H9 (cell line): ENCODE results near the gene DDX1. TPM values are rescaled to one million over a fixed set of nuclear protein-coding genes. Genes with fewer than 3 reads are reported as not detected.

ENCODE experiments used
- DNase-seq: peaks from one replicate; pipeline ENCODE4 v3.0.0-alpha.2; 2017
- H2AFZ ChIP-seq: one replicate; pipeline ENCODE4 v1.6.1; 2013; ENCODE audit warnings: mild to moderate bottlenecking, low read length, control low read depth, moderate library complexity
- H2AK5ac ChIP-seq: 2 replicates; pipeline ENCODE4 v1.6.1; 2013; ENCODE audit warnings: low read length, control low read depth, mixed read lengths; ENCODE audit not compliant: insufficient read length
- H2BK120ac ChIP-seq: one replicate; pipeline ENCODE4 v1.6.1; 2013; ENCODE audit warnings: low read depth, mild to moderate bottlenecking, low read length, control low read depth, inconsistent platforms; ENCODE audit not compliant: poor library complexity, severe bottlenecking
- H2BK12ac ChIP-seq: 2 replicates; pipeline ENCODE4 v1.6.1; 2013; ENCODE audit warnings: low read length, control low read depth, mixed read lengths, low read depth; ENCODE audit not compliant: insufficient read length
- H2BK15ac ChIP-seq: 2 replicates; pipeline ENCODE4 v1.6.1; 2013; ENCODE audit warnings: low read depth, low read length, control low read depth
- H2BK20ac ChIP-seq: one replicate; pipeline ENCODE4 v1.6.1; 2013; ENCODE audit warnings: low read depth, mild to moderate bottlenecking, low read length, control low read depth, inconsistent platforms; ENCODE audit not compliant: poor library complexity, severe bottlenecking
- H2BK5ac ChIP-seq: 2 replicates; pipeline ENCODE4 v1.6.1; 2013; ENCODE audit warnings: low read length, control low read depth, mixed read lengths; ENCODE audit not compliant: insufficient read length
- H3K14ac ChIP-seq: 2 replicates; pipeline ENCODE4 v1.6.1; 2013; ENCODE audit warnings: low read length, control low read depth; ENCODE audit not compliant: insufficient read depth
- H3K18ac ChIP-seq: 2 replicates; pipeline ENCODE4 v1.6.1; 2013; ENCODE audit warnings: low read depth, mild to moderate bottlenecking, mixed read lengths, low read length, control low read depth; ENCODE audit not compliant: insufficient read length
- H3K23ac ChIP-seq: 2 replicates; pipeline ENCODE4 v1.6.1; 2013; ENCODE audit warnings: low read length, control low read depth, mixed read lengths, low read depth; ENCODE audit not compliant: insufficient read length
- H3K23me2 ChIP-seq: 2 replicates; pipeline ENCODE4 v1.6.1; 2013; ENCODE audit warnings: low read depth, mild to moderate bottlenecking, mixed read lengths, low read length, control low read depth; ENCODE audit not compliant: insufficient read length, poor library complexity, severe bottlenecking
- H3K27ac ChIP-seq: 2 replicates; pipeline ENCODE4 v1.5.1; 2013; ENCODE audit warnings: low read length, control low read depth, mixed read lengths, low read depth; ENCODE audit not compliant: insufficient read length
- H3K27me3 ChIP-seq: 2 replicates; pipeline ENCODE4 v1.6.1; 2013; ENCODE audit warnings: low read length, control low read depth, inconsistent platforms; ENCODE audit not compliant: insufficient read depth
- H3K4ac ChIP-seq: 2 replicates; pipeline ENCODE4 v1.6.1; 2013; ENCODE audit warnings: low read depth, mild to moderate bottlenecking, control low read depth, inconsistent platforms, low read length, moderate library complexity
- H3K4me1 ChIP-seq: 2 replicates; pipeline ENCODE4 v1.6.1; 2013; ENCODE audit warnings: low read length, control low read depth, inconsistent platforms; ENCODE audit not compliant: insufficient read depth
- H3K4me2 ChIP-seq: 2 replicates; pipeline ENCODE4 v1.6.1; 2013; ENCODE audit warnings: low read length, control low read depth, mixed read lengths; ENCODE audit not compliant: insufficient read length, insufficient read depth
- H3K56ac ChIP-seq: 2 replicates; pipeline ENCODE4 v1.6.1; 2013; ENCODE audit warnings: low read depth, mild to moderate bottlenecking, mixed read lengths, low read length, control low read depth; ENCODE audit not compliant: insufficient read length
- H3K79me1 ChIP-seq: 2 replicates; pipeline ENCODE4 v1.6.1; 2013; ENCODE audit warnings: low read depth, mild to moderate bottlenecking, moderate library complexity, low read length, control low read depth, inconsistent platforms; ENCODE audit not compliant: insufficient read depth, poor library complexity, severe bottlenecking
- H3K79me2 ChIP-seq: 2 replicates; pipeline ENCODE4 v1.6.1; 2013; ENCODE audit warnings: low read length, control low read depth, inconsistent platforms; ENCODE audit not compliant: insufficient read depth
- H3K9ac ChIP-seq: 2 replicates; pipeline ENCODE4 v1.6.1; 2013; ENCODE audit warnings: low read length, control low read depth, mixed read lengths; ENCODE audit not compliant: insufficient read length; ENCODE audit errors: extremely low read depth
- H3K9me3 ChIP-seq: one replicate; pipeline ENCODE4 v1.6.1; 2013; ENCODE audit warnings: low read depth, low read length, inconsistent platforms; ENCODE audit not compliant: control insufficient read depth
- H3T11ph ChIP-seq: one replicate; pipeline ENCODE4 v1.6.1; 2013; ENCODE audit warnings: mild to moderate bottlenecking, low read length, control low read depth, inconsistent platforms
- H4K20me1 ChIP-seq: one replicate; pipeline ENCODE4 v1.6.1; 2013; ENCODE audit not compliant: control insufficient read depth, insufficient read length, insufficient read depth
- H4K5ac ChIP-seq: 2 replicates; pipeline ENCODE4 v1.6.1; 2013; ENCODE audit warnings: low read depth, mild to moderate bottlenecking, mixed read lengths, low read length, control low read depth; ENCODE audit not compliant: insufficient read length
- H4K8ac ChIP-seq: replicated peaks from 2 replicates; pipeline ENCODE4 v1.6.1; 2013; ENCODE audit warnings: low read length, control low read depth, mixed read lengths, low read depth; ENCODE audit not compliant: insufficient read length
- H4K91ac ChIP-seq: 2 replicates; pipeline ENCODE4 v1.6.1; 2013; ENCODE audit warnings: low read depth, mild to moderate bottlenecking, moderate library complexity, mixed read lengths, low read length, control low read depth; ENCODE audit not compliant: insufficient read length
- H3K27ac Mint-ChIP-seq, 3 experiments: 2 replicates in 2 of 3; 3 replicates in 1 of 3; pipeline ENCODE4 v1.8.0; 2020 to 2021; ENCODE audit warnings: mixed read lengths in 3 of 3, mild to moderate bottlenecking in 1 of 3, moderate library complexity in 1 of 3
- H3K27me3 Mint-ChIP-seq: 2 replicates; pipeline ENCODE4 v1.8.0; 2021; ENCODE audit warnings: low read depth, mild to moderate bottlenecking, moderate library complexity, mixed read lengths
- H3K36me3 Mint-ChIP-seq, 3 experiments: 2 replicates in 2 of 3; 3 replicates in 1 of 3; pipeline ENCODE4 v1.8.0; 2020 to 2021; ENCODE audit warnings: low read depth in 3 of 3, mixed read lengths in 3 of 3; ENCODE audit not compliant: insufficient read depth in 1 of 3
- H3K4me1 Mint-ChIP-seq, 2 experiments: 2 replicates each; pipeline ENCODE4 v1.8.0; 2020; ENCODE audit warnings: mixed read lengths in 2 of 2
- H3K4me3 Mint-ChIP-seq, 2 experiments: 2 replicates in 1 of 2; 3 replicates in 1 of 2; pipeline ENCODE4 v1.8.0; 2020 to 2021; ENCODE audit warnings: mild to moderate bottlenecking in 2 of 2, mixed read lengths in 2 of 2, moderate library complexity in 1 of 2
- H3K9me3 Mint-ChIP-seq, 2 experiments: 2 replicates in 1 of 2; 3 replicates in 1 of 2; pipeline ENCODE4 v1.8.0; 2020; ENCODE audit warnings: mild to moderate bottlenecking in 2 of 2, mixed read lengths in 2 of 2, moderate library complexity in 1 of 2
- CTCF ChIP-seq: fragments of 200-600 bp; sonication (generic); conservative IDR thresholded peaks from 3 replicates; pipeline ENCODE4 v1.8.0; 2021; ENCODE audit warnings: antibody characterized with exemption, mild to moderate bottlenecking
- WGBS: extraction: QIAGEN DNeasy Blood & Tissue Kit; methylation state at CpG from one replicate; pipeline ENCODE4 v1.1.7; 2013; ENCODE audit warnings: missing lambda C conversion rate, low lambda C conversion rate, mixed read lengths; ENCODE audit not compliant: insufficient read length; ENCODE audit errors: extremely low coverage; 5-methylcytosine and 5-hydroxymethylcytosine counted together
- total RNA-seq: library from RNA; stranded (reverse); gene quantifications from 2 replicates; pipeline ENCODE4 v1.2.1, GENCODE V29; 2021

DDX1 gene
- total RNA-seq, 1 experiment from 2014 or later, result 120 TPM

- no peak for DNase-seq
- H3K36me3 Mint-ChIP-seq, result peaks cover 18 to 73% (median 57%) of the 10 kb centered on the region in 3 experiments; a peak in 6 of 7 replicates
Observed at GRCh38 chr2:15616850-15617777, 25.4 kb downstream of the DDX1 start.

More at GRCh38 chr2:15616850-15617777, 25.4 kb downstream of the DDX1 start:
- Histone ChIP-seq H2BK120ac (no peak overlapping the region), H3K23ac (no peak overlapping the region), H3K23me2 (no peaks in the 10 kb centered on the region), H3K14ac (no peak overlapping the region), H3K9me3 (no peaks in the 10 kb centered on the region), H3K27me3 (no peaks in the 10 kb centered on the region), H3K56ac (no peak overlapping the region), H3K18ac (no peak overlapping the region), H2BK20ac (no peak overlapping the region), H3K9ac (no peak overlapping the region), H2BK15ac (no peak overlapping the region), H3K79me1 (no peaks in the 10 kb centered on the region), H2BK5ac (no peak overlapping the region), H4K91ac (no peak overlapping the region), H4K5ac (no peak overlapping the region), H3K4me1 (no peaks in the 10 kb centered on the region), H4K8ac (no peak overlapping the region), H3K79me2 (no peaks in the 10 kb centered on the region), H2AK5ac (no peak overlapping the region), H3K27ac (no peak overlapping the region), H2BK12ac (no peak overlapping the region), H4K20me1 (no peaks in the 10 kb centered on the region), H3K4me2 (no peak overlapping the region), H2AFZ (no peak overlapping the region), H3T11ph (no peak overlapping the region), H3K4ac (no peak overlapping the region)
- H3K27ac Mint-ChIP-seq, result no peak overlapping the region
- H3K4me1 Mint-ChIP-seq, result no peaks in the 10 kb centered on the region
- H3K9me3 Mint-ChIP-seq, result peaks cover 2% of the 10 kb centered on the region in 2 experiments; a peak in 1 of 5 replicates
- no CpG with 5 or more reads among the region's 3 CpGs for WGBS
- TF ChIP-seq CTCF, result no peak
- no peak overlapping the region for H3K4me3 Mint-ChIP-seq
- H3K27me3 Mint-ChIP-seq, result no peaks in the 10 kb centered on the region
